Stimulated activated CD4-positive, alpha-beta T cell treated with anti-CD3 and anti-CD28 coated beads, Interleukin-4, amount 100 ng/mL, for 4 hours (primary cell): Measurements from ENCODE around the gene GUSB.

Experiments
- DNase-seq, 2 experiments: peaks; one replicate each; pipeline ENCODE4 v3.0.0-alpha.2; 2020

The GUSB gene

GRCh38 chr7:65926588-65926987 lies 55.4 kb downstream of the GUSB start:
- DNase-seq: no peak

- DNase-seq: no peak
These were observed 57.0 kb downstream of the GUSB start for GRCh38 chr7:65925040-65925439.

GRCh38 chr7:65924193-65924592 lies 57.8 kb downstream of the GUSB start:
- DNase-seq: no peak

- DNase-seq: no peak
These were observed 58.7 kb downstream of the GUSB start for GRCh38 chr7:65923316-65923715.

GRCh38 chr7:65915921-65916657 lies 65.9 kb downstream of the GUSB start:
- DNase-seq: no peak

GRCh38 chr7:65912237-65912636 lies 69.8 kb downstream of the GUSB start:
- DNase-seq: no peak
